ENCODE measurements around the gene HSD17B1. TPM values are rescaled to one million over a fixed set of nuclear protein-coding genes. Genes with fewer than 3 reads are reported as not detected.

HSD17B1 gene
- total RNA-seq, 4 donors from 2014 or later = 3.0 to 11.8 (median 6.6) TPM

DNA sequence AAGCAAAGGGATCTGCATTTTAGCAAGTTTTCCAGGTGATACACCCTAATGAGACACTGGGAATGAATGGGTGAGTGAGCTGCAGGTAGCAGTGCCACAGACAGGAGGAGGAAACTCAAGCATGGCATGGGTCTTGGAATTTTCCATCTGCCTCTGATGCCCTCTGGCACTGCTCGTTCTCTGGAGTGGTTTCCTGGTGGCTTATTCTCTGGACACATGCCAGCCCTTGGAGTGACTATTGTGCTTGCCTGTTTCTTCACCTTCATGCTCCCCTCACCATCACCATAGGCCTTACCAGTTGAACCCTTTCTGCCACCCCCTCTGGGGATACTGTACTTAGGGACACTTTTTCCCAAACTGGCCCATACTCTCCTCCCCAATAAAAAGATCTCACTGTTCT lies 10.8 kb downstream of the HSD17B1 start:
- Histone ChIP-seq H3K4me3 (peak overlapping the region in 3 of 4 donors; percentile 73 to 91 (median 85)), H3K27ac (peak overlapping the region; percentile 87 to 94 (median 90)), H3K4me1 (peaks cover 40 to 80% (median 44%) of the 10 kb centered on the region in 3 donors), H3K36me3 (peaks cover 15 to 31% (median 19%) of the 10 kb centered on the region in 3 donors), H3K9me3 (no peaks in the 10 kb centered on the region), H3K27me3 (no peaks in the 10 kb centered on the region)
- intact Hi-C loops (cut with DNase I) = no loop called here
- no peak for DNase-seq
- no peak for TF ChIP-seq POLR2A (IDR thresholded peaks at IDR 0.05)
- TF ChIP-seq, protein P1, sequence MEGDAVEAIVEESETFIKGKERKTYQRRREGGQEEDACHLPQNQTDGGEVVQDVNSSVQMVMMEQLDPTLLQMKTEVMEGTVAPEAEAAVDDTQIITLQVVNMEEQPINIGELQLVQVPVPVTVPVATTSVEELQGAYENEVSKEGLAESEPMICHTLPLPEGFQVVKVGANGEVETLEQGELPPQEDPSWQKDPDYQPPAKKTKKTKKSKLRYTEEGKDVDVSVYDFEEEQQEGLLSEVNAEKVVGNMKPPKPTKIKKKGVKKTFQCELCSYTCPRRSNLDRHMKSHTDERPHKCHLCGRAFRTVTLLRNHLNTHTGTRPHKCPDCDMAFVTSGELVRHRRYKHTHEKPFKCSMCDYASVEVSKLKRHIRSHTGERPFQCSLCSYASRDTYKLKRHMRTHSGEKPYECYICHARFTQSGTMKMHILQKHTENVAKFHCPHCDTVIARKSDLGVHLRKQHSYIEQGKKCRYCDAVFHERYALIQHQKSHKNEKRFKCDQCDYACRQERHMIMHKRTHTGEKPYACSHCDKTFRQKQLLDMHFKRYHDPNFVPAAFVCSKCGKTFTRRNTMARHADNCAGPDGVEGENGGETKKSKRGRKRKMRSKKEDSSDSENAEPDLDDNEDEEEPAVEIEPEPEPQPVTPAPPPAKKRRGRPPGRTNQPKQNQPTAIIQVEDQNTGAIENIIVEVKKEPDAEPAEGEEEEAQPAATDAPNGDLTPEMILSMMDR (IDR thresholded peaks at IDR 0.05) = peak in 2 of 6 experiments; percentile 29 to 34
- WGBS, 2 donors = 0 to 13% methylated on average over 1 of the region's 1 CpG

DNA sequence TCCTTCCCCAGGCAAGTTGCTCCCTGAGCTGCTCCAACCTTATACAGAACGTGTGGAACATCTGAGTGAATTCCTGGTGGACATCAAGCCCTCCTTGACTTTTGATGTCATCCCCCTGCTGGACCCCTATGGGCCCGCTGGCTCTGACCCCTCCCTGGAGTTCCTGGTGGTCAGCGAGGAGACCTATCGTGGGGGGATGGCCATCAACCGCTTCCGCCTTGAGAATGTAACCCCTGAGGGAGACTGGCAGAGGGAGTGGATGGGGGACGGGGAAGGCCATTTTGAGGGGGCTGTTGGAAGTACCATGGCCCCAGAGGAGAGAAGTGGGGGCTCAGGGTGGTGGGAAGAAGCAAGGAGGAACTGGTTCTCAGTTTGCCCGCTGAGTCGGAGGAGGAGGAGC lies 11.2 kb downstream of the HSD17B1 start:
- peak overlapping the region in 2 of 4 donors; percentile 73 to 91 for H3K4me3 ChIP-seq
- 58 to 80% methylated on average over 3 to 5 of the region's 9 CpGs for WGBS, 2 donors

DNA sequence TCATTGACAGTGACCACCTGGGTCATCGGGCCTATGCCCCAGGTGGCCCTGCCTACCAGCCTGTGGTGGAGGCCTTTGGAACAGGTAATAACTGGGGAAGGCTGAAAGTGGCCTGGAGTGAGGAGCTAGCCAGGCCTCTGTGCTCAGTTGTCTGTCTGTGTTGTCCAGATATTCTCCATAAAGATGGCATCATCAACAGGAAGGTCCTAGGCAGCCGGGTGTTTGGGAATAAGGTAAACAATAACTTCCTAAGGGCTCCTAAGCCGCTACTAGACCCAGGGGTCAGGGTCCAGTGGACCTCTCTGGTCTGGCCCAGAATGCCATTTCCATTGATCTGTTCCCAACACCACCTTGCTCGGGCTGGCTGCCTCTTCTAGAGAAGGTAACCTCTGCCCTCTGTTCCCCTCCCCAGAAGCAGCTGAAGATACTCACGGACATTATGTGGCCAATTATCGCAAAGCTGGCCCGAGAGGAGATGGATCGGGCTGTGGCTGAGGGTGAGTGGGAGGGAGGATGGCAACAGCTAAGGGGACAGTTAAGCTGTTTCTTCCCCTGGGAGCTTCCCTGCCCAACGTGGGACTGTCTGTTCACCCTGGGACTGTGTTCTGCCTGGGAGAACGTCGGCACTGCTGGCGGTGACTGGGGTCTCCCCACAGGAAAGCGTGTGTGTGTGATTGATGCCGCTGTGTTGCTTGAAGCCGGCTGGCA lies 12.2 kb downstream of the HSD17B1 start:
- intact Hi-C loops (cut with DNase I) = no loop called here
- Histone ChIP-seq H3K27me3 (no peaks in the 10 kb centered on the region), H3K27ac (peak overlapping the region in 2 of 4 donors; percentile 89 to 95), H3K4me1 (peaks cover 43 to 77% (median 47%) of the 10 kb centered on the region in 3 donors), H3K9me3 (no peaks in the 10 kb centered on the region), H3K36me3 (peaks cover 28 to 45% (median 33%) of the 10 kb centered on the region in 3 donors), H3K4me3 (no peak overlapping the region)
- DNase-seq = no peak
- TF ChIP-seq, protein P1 (IDR thresholded peaks at IDR 0.05) = no peak
- TF ChIP-seq POLR2A (IDR thresholded peaks at IDR 0.05) = no peak
- 85 to 87% methylated on average over 14 of the region's 15 CpGs for WGBS, 2 donors

More for the DNA sequence above, 11.2 kb downstream of the HSD17B1 start:
- Histone ChIP-seq H3K4me1 (peaks cover 43 to 81% (median 47%) of the 10 kb centered on the region in 3 donors), H3K9me3 (no peaks in the 10 kb centered on the region), H3K27me3 (no peaks in the 10 kb centered on the region), H3K36me3 (peaks cover 19 to 35% (median 23%) of the 10 kb centered on the region in 3 donors), H3K27ac (peak overlapping the region in 3 of 4 donors; percentile 87 to 94 (median 89))
- DNase-seq = no peak
- intact Hi-C loops (cut with DNase I) = no loop called here
- TF ChIP-seq, protein P1 (IDR thresholded peaks at IDR 0.05) = no peak
- no peak for TF ChIP-seq POLR2A (IDR thresholded peaks at IDR 0.05)

DNA sequence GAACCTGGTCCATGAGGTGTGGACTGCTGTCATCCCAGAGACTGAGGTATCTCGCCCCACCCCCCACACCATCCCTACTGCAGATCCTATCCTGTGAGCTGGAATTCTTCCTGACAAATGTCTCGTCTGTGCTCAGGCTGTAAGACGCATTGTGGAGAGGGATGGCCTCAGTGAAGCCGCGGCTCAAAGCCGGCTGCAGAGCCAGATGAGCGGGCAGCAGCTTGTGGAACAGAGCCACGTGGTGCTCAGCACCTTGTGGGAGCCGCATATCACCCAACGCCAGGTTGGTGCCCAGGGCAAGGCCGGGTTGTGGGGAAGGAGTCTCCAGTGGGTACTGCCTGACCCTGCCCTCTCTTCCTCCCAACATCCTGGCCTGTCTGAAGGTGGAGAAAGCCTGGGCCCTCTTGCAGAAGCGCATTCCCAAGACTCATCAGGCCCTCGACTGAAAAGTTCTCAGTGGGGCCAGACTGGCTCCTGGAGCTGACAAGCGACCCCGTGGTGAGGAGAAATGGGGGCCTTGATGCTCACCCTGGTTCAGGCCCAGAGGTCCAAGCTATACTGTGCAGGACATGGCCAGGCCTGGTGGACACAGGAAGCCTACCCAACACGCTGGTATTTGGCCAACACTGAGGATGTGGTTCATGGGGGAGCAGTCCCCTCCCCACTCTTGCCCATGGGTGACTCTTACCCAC lies 12.9 kb downstream of the HSD17B1 start:
- Histone ChIP-seq H3K27me3 (no peaks in the 10 kb centered on the region), H3K9me3 (no peaks in the 10 kb centered on the region), H3K27ac (peak overlapping the region; percentile 94 to 99 (median 96)), H3K4me3 (no peak overlapping the region), H3K36me3 (peaks cover 31 to 52% (median 33%) of the 10 kb centered on the region in 3 donors), H3K4me1 (peaks cover 43 to 70% (median 47%) of the 10 kb centered on the region in 3 donors)
- 84 to 100% methylated on average over 1 to 13 of the region's 16 CpGs for WGBS, 2 donors
- DNase-seq = no peak
- TF ChIP-seq POLR2A (IDR thresholded peaks at IDR 0.05) = no peak
- TF ChIP-seq, protein P1 (IDR thresholded peaks at IDR 0.05) = no peak
- intact Hi-C loops (cut with DNase I) = no loop called here
